Measurements from ENCODE around the gene B4GALT5.
"Not testable (repeated sequence)": the region's sequence is repeated elsewhere in the genome, so short reads cannot be mapped to it uniquely, and the experiment has no call there.

Gene B4GALT5

DNA sequence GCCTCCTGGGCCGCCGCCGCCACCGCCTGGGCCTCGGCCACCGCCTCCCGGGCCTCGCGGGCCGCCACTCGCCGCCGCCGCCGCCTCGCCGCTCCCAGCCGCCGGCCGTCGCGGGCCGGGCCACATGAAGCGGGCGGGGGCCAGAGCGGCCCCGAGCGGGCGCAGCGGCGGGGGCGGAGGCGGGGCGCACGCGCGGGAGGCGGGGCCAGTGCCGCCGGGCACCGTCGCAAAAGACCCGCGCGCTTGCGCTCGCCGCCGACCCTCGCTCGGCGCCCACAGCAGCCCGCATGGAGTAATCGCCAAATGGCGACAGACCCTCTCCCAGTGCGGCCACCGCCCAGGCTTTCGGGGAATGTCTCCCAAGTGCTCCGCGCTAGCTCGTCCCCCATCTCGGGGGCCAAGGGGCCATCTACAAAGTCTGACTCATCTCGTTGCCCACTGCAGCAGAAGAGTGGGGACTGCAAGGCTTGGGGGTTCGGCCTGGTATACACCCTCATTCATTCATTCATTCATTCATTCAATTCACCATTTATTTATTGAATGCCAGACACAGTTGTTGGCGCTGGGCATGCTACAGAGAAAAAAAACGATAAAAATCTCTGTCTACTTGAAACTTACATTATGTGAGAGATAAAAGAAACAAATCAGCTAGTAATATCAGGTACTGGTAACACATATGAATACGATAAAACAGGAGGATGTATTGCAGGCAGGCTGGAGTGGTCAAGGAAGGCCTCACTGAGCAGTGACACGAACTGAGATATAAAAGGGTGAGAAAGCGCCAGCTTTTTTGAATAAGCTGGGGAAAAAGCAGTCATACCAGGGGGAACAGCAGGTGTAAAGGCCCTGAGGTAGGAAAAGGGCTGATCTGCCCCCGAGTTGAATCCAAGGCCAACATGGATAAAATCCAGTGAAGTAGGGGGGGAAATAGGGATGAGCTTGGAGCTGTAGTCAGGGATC is at the start of gene B4GALT5:
B4GALT5 (minus strand) TSS at position 126 of the 960 bp plus-strand sequence. CDS start 188 bp downstream, outside the sequence.
- peak within 1 kb of the TSS; percentile 64 for H3K27ac ChIP-seq
- DNase-seq (ENCODE audit: low read depth, low spot score), result no peak

GRCh38 chr20:49762940-49763766 is 49.5 kb upstream of the B4GALT5 start:
- no peak overlapping the region for H3K27ac ChIP-seq
- no peak for DNase-seq (ENCODE audit: low read depth, low spot score)

- not testable (repeated sequence) for DNase-seq (ENCODE audit: low read depth, low spot score); H3K27ac ChIP-seq
Observed at GRCh38 chr20:49761888-49762287, 48.2 kb upstream of the B4GALT5 start.

DNA sequence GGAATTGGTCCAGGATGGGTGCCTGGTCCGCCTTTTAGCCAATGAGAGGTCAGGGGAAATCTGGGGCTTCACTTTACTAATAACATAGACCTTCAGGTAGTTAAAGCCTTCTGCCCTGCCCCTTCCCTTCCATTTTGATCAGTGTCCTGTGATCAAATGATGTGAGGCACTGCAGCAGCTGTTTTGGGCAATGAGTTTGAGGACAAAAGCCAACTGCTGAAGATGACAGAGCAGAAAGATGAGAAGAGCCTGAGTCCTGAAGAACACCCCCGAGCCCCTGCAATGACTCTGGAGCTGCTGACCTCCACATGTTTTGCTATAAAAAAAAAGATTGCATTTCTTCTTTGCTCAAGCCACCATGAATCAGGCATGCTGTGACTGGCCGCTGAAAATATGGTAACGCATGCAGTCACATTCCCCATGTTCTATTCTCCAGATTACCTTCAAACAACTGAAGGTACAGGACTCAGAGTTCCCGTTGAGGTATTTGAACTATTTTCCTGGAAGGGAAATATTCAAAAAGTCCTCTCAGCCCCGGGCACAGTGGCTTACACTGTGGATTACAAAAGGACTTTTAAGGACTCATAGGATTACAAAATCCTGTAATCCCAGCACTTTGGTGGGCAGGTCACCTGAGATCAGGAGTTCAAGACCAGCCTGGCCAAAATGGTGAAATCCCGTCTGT is 45.7 kb upstream of the B4GALT5 start:
- no peak overlapping the region for H3K27ac ChIP-seq
- no peak for DNase-seq (ENCODE audit: low read depth, low spot score)

DNA sequence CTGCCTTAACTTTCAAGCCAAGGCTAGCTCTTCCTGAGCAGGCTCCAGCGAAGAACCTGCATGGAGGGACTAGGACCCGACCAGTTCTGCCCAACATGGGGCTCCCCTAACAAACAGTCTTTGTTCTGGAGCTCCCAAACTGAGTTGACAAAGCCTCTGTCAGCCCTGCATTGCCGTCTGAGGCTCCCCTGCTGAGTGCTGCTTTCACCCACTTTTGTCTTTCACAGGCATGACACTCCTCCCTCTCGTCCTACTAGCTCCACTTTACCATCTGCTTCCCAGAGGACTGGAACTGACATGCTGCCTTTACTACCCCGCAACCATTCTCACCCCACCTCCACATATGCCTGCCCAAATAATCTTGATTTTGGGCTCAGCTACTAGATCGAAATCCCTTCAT is 45.1 kb upstream of the B4GALT5 start:
- peak overlapping the region; percentile 20 for H3K27ac ChIP-seq
- DNase-seq (ENCODE audit: low read depth, low spot score), result no peak

- no peak overlapping the region for H3K27ac ChIP-seq
- DNase-seq (ENCODE audit: low read depth, low spot score), result no peak
Observed at GRCh38 chr20:49757597-49757996, 43.9 kb upstream of the B4GALT5 start.

DNA sequence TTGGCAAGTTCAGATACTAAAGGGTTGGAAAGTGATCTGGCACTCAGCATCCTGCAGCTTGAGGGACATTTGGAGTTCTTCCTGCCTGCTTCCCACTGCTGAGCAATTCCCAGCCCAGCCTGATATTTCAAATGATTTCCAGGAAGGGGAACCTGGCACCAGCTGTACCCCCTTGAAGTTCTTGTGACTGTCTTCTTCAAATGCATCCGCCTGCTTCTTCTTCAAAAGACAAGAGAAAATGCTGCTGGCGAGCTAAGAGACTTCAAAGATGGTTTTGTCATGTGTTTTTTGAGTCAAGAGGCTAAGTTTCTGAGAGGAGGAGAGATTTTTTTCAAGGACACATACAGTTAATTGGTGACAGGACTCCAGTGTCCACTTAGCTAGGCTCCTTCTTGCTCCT is 42.6 kb upstream of the B4GALT5 start:
- no peak for DNase-seq (ENCODE audit: low read depth, low spot score)
- no peak overlapping the region for H3K27ac ChIP-seq

GRCh38 chr20:49754596-49754995 is 40.9 kb upstream of the B4GALT5 start:
- H3K27ac ChIP-seq, result no peak overlapping the region
- DNase-seq (ENCODE audit: low read depth, low spot score), result no peak

- DNase-seq (ENCODE audit: low read depth, low spot score), result no peak
Observed at GRCh38 chr20:49753133-49753532, 39.5 kb upstream of the B4GALT5 start.

DNA sequence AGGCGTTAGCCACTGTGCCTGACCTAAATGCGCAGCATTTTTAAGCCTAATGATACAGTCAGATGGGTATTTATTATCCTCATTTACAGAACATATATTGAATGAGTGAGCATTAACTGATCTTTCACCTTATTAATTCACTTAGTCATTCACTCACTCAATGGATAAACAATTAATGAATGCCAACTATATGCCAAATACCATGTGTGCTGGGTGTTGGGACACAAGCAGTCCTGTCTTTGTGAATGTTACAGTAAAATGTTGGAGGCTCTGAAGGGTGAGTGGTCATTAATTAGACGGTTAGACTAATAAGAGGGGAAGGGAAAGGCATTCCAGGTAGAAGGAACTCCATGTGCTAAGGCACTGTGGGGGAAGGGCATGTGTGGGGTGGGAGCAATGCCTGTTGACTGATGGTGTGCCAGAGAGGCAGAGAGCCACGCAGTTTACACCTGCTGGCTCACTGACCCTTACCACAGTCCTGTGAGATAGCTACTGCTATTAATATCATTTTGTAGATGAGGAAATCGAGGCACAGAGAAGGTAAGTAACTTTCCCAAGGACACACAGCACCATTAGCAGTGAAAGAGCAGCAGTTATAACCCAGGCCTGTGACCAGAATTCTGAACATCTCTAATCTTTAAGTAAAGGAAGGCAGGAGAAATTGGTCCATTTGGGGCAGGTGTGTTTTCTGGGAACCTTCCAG is 38.7 kb upstream of the B4GALT5 start:
- no peak for DNase-seq (ENCODE audit: low read depth, low spot score)

More at GRCh38 chr20:49753133-49753532, 39.5 kb upstream of the B4GALT5 start:
- no peak overlapping the region for H3K27ac ChIP-seq

DNA sequence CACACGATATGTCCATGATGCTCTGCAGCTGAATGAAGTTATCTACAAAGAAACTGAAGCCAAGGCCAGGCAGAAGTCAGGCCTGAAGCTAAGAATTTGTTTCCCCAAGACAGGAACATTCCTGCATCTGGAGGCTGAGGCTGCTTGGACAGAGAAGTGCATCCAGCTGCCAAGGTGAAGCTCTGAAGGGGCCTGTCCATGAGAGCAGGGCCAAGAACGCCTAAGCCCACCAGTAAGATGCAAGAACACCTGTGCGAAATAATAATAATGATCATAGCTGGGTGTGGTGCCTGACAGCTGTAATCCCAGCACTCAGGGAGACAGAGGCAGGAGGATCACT is 37.7 kb upstream of the B4GALT5 start:
- no peak overlapping the region for H3K27ac ChIP-seq
- no peak for DNase-seq (ENCODE audit: low read depth, low spot score)

More for the DNA sequence above, 38.7 kb upstream of the B4GALT5 start:
- H3K27ac ChIP-seq, result no peak overlapping the region

- no peak overlapping the region for H3K27ac ChIP-seq
- no peak for DNase-seq (ENCODE audit: low read depth, low spot score)
Observed at GRCh38 chr20:49750611-49751396, 37.1 kb upstream of the B4GALT5 start.

- no peak overlapping the region for H3K27ac ChIP-seq
Observed at GRCh38 chr20:49749625-49750024, 35.9 kb upstream of the B4GALT5 start.

DNA sequence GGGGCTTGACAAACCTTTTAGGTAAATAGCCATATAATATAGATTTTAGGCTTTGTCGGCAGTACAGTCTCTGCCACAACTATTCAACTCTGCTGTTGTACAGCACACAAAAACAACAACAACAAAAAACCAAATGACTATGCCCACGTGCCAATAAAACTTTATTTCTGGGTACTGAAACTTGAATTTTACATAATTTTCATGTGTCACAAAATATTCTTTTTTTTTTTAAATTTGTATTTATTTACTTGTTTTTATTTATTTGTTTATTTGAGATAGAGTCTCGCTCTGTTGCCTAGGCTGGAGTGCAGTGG is 34.8 kb upstream of the B4GALT5 start:
- no peak overlapping the region for H3K27ac ChIP-seq
- no peak for DNase-seq (ENCODE audit: low read depth, low spot score)

More at GRCh38 chr20:49749625-49750024, 35.9 kb upstream of the B4GALT5 start:
- DNase-seq (ENCODE audit: low read depth, low spot score), result no peak

- H3K27ac ChIP-seq, result no peak overlapping the region
- DNase-seq (ENCODE audit: low read depth, low spot score), result no peak
Observed at GRCh38 chr20:49747707-49748524, 34.2 kb upstream of the B4GALT5 start.

DNA sequence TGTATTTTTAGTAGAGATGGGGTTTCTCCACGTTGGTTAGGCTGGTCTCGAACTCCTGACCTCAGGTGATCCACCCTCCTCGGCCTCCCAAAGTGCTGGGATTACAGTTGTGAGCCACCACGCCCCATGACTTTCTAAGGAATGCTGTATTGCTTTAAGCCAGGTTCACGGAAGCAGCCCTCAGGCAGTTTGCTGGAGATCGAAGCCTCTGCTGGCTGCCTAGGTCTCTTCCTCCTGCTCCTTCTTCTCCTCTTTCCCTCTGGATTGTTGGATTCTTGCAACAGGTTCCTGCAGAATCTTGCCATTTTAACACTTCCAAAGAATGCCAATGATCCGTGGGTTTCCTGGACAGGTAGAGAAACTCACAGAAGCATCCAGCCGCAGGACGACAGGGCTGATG is 29.3 kb upstream of the B4GALT5 start:
- no peak overlapping the region for H3K27ac ChIP-seq
- no peak for DNase-seq (ENCODE audit: low read depth, low spot score)

- no peak overlapping the region for H3K27ac ChIP-seq
Observed at GRCh38 chr20:49741977-49742376, 28.3 kb upstream of the B4GALT5 start.

GRCh38 chr20:49740807-49741206 is 27.1 kb upstream of the B4GALT5 start:
- no peak overlapping the region for H3K27ac ChIP-seq
- DNase-seq (ENCODE audit: low read depth, low spot score), result no peak

More at GRCh38 chr20:49741977-49742376, 28.3 kb upstream of the B4GALT5 start:
- no peak for DNase-seq (ENCODE audit: low read depth, low spot score)

Data from epithelial cell of prostate (primary cell).